Right lobe of liver (tissue), 6 donors: Measurements from ENCODE around the gene PNPLA7. TPM values are rescaled to one million over a fixed set of nuclear protein-coding genes. Genes with fewer than 3 reads are reported as not detected.

ENCODE experiments used
- ATAC-seq, 4 donors: fragments of 200-7000 bp; cut with Tn5 transposase; one replicate each; pipeline ENCODE4 v1.9.1; 2020; ENCODE audit warnings: mild to moderate bottlenecking in 4 of 4, moderate library complexity in 4 of 4
- DNase-seq, 3 donors: peaks; one replicate each; pipeline ENCODE4 v3.0.0-alpha.2; 2020
- H3K27ac ChIP-seq, 3 donors: fragments of 200-600 bp; one replicate each; pipeline ENCODE4 v1.8.0; 2022
- H3K27me3 ChIP-seq, 2 donors: fragments of 200-600 bp; one replicate each; pipeline ENCODE4 v1.8.0; 2022
- H3K36me3 ChIP-seq, 4 donors: fragments of 200-600 bp; sonication (generic) in 1 of 4; one replicate each; pipeline versions ENCODE4 v1.5.1 to v1.8.0; 2017 to 2022; ENCODE audit warnings: control low read depth in 1 of 4
- H3K4me1 ChIP-seq, 4 donors: fragments of 200-600 bp; sonication (generic) in 1 of 4; one replicate each; pipeline versions ENCODE4 v1.5.1 to v1.8.0; 2017 to 2022; ENCODE audit warnings: control low read depth in 1 of 4
- H3K4me3 ChIP-seq, 3 donors: fragments of 200-600 bp; one replicate each; pipeline ENCODE4 v1.8.0; 2022
- H3K9me3 ChIP-seq, 4 donors: fragments of 200-600 bp; sonication (generic) in 1 of 4; one replicate each; pipeline versions ENCODE4 v1.5.1 to v1.8.0; 2017 to 2022; ENCODE audit warnings: control low read depth in 1 of 4
- POLR2A ChIP-seq: fragments of 450-650 bp; IDR thresholded peaks from one replicate; pipeline ENCODE4 v1.6.1; 2017; ENCODE audit warnings: antibody characterized with exemption, mild to moderate bottlenecking
- WGBS: methylation state at CpG from one replicate; pipeline ENCODE4 v1.1.6; 2018; ENCODE audit warnings: low coverage, low lambda C conversion rate; ENCODE audit not compliant: insufficient coverage; ENCODE audit errors: missing lambda C conversion rate; 5-methylcytosine and 5-hydroxymethylcytosine counted together
- intact Hi-C, 2 donors: fragments of 100-400 bp; cut with DNase I; formaldehyde crosslinking; loops; one replicate each; pipeline versions ENCODE4 v1.11.2 to v1.14.1; 2022
- total RNA-seq, 6 experiments: library from RNA; depleted of rRNA in 2 of 6; stranded (reverse); fragments of >200 nt in 2 of 6; fragmentation: NEBNext Ultra II Directional in 3 of 6; extraction: Animal tissue kit (Norgen Biotek cat#: 25700) in 3 of 6; gene quantifications; one replicate each; pipeline versions ENCODE4 v1.1.0 to v1.2.4, GENCODE V29; 2016 to 2023
- TF ChIP-seq, protein P1 (sequence below), 4 donors: fragments of 200-600 bp in 3 of 4; fragments of 450-650 bp in 1 of 4; IDR thresholded peaks; one replicate each; pipeline versions ENCODE4 v1.5.1 to v1.8.0; 2016 to 2022; ENCODE audit warnings: antibody characterized with exemption in 4 of 4, mild to moderate bottlenecking in 2 of 4
- donor health status: DM: no; HTN: yes; CAD: no.
- donor health status: DM: no; HTN: no; CAD: no.
- donor health status: DM: no; HTN: no; CAD: no.
- donor health status: DM: no; HTN: yes; CAD: no.
- donor health status: DM: no; HTN: yes; CAD: no.

PNPLA7 gene
- total RNA-seq, 6 experiments from 2014 or later: 3.9 to 15.6 (median 7.4) TPM

DNA sequence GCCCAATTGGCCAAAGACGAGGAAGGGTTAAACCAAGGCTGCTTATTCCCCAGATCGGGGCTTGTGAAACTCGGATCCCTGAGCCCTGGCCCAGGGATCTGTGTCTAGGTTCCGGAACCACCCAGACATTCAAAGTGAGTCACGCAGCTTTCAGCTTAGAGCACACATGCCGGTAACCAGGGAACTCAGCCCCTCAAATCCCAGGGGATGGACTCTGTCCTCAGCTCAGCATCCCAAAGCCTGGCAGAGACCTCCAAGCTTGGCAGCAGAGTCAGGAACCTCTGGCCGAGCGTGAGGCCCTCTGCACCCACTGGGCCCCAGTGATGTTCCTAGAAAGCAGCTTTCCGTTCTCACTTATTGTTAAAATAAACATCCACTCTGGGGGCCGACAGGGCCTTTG, 5.1 kb downstream of the PNPLA7 start:
- intact Hi-C loops: no loop called here
- H3K27ac ChIP-seq: no peak overlapping the region
- H3K9me3 ChIP-seq: no peaks in the 10 kb centered on the region
- ATAC-seq: no peak
- no peaks in the 10 kb centered on the region for H3K27me3 ChIP-seq
- H3K36me3 ChIP-seq: peaks cover 0 to 12% (median 0%) of the 10 kb centered on the region in 4 donors
- DNase-seq: no peak
- TF ChIP-seq POLR2A: no peak
- TF ChIP-seq, protein P1, sequence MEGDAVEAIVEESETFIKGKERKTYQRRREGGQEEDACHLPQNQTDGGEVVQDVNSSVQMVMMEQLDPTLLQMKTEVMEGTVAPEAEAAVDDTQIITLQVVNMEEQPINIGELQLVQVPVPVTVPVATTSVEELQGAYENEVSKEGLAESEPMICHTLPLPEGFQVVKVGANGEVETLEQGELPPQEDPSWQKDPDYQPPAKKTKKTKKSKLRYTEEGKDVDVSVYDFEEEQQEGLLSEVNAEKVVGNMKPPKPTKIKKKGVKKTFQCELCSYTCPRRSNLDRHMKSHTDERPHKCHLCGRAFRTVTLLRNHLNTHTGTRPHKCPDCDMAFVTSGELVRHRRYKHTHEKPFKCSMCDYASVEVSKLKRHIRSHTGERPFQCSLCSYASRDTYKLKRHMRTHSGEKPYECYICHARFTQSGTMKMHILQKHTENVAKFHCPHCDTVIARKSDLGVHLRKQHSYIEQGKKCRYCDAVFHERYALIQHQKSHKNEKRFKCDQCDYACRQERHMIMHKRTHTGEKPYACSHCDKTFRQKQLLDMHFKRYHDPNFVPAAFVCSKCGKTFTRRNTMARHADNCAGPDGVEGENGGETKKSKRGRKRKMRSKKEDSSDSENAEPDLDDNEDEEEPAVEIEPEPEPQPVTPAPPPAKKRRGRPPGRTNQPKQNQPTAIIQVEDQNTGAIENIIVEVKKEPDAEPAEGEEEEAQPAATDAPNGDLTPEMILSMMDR (IDR thresholded peaks at IDR 0.05): no peak
- WGBS: 74% methylated on average over 7 of the region's 10 CpGs
- peaks cover 0 to 13% (median 6%) of the 10 kb centered on the region in 4 donors for H3K4me1 ChIP-seq
- no peak overlapping the region for H3K4me3 ChIP-seq

DNA sequence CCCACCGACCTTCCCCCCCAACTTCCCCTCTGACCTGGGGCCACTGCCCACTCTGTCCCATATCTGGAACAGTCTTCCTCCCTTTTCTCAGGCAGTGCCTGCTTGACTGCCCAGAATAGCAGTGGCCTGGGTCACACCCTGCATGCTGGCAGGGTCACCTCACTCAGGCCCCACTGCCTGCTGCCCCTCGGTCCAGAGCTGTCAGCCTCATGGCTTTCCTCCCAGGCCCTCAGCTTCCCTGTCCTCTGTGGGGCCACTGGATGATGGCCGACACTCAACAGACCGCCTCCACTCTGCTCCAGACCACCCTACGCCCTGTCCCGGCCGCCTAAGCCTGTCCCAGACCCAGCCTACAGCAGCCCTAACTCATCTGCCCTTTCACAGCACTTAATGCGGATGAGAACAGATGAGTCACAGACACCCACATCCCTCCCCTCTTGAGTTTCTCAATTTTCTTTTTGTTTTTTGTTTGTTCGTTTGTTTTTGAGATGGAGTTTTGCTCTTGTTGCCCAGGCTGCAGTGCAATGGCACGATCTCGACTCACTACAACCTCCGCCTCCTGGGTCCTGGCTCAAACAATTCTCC, 5.9 kb downstream of the PNPLA7 start:
- peaks cover 0 to 5% (median 2%) of the 10 kb centered on the region in 4 donors for H3K4me1 ChIP-seq
- H3K27ac ChIP-seq: no peak overlapping the region
- 78% methylated on average over 7 of the region's 12 CpGs for WGBS
- H3K27me3 ChIP-seq: no peaks in the 10 kb centered on the region
- no peaks in the 10 kb centered on the region for H3K9me3 ChIP-seq
- no peak overlapping the region for H3K4me3 ChIP-seq
- DNase-seq: no peak
- ATAC-seq: peak in 1 of 4 donors; percentile 8
- TF ChIP-seq, protein P1 (IDR thresholded peaks at IDR 0.05): no peak
- no peak for TF ChIP-seq POLR2A
- intact Hi-C loops: no loop called here
- peaks cover 0 to 16% (median 0%) of the 10 kb centered on the region in 4 donors for H3K36me3 ChIP-seq

DNA sequence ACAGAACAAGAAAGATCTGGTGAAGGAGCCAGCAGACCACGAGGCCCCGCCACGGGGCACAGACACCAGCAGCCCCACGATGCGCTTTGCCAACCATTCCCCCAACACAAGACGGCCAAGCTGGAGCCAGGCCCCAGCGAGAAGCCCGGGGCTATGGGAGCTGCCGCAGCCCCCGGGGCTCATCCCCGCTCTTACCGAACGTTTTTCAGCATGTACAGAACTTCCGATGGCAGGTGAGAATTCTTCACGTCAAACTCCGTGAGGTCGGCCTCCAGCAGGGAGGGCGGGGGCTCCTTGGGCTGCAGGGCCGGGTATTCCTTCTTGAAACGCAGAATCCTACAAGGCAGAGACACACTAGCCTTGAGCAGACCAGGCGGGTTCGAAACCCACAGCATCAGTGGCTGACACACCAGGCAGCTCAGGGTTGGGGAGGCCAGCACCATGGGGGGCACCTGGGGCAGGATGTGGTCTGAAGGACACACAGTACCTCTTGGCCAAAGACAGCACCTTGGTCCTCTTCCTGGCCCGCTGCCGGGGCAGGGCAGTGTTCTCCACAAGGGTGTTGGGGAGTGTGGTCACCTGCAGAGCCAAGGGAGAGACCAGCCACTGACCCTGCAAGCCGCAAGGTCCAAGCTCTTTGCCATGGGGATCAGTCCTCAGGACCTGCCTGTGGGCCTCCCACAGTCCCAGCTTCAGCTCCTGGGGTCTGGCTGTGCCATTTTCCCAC, 6.8 kb downstream of the PNPLA7 start:
- Histone ChIP-seq H3K4me1 (no peaks in the 10 kb centered on the region), H3K27ac (no peak overlapping the region), H3K4me3 (no peak overlapping the region), H3K27me3 (no peaks in the 10 kb centered on the region), H3K9me3 (no peaks in the 10 kb centered on the region), H3K36me3 (peaks cover 0 to 17% (median 0%) of the 10 kb centered on the region in 4 donors)
- intact Hi-C loops: no loop called here
- ATAC-seq (no peak), DNase-seq (no peak)
- 100% methylated on average over 2 of the region's 25 CpGs for WGBS
- TF ChIP-seq, protein P1 (IDR thresholded peaks at IDR 0.05): no peak
- TF ChIP-seq POLR2A: no peak

DNA sequence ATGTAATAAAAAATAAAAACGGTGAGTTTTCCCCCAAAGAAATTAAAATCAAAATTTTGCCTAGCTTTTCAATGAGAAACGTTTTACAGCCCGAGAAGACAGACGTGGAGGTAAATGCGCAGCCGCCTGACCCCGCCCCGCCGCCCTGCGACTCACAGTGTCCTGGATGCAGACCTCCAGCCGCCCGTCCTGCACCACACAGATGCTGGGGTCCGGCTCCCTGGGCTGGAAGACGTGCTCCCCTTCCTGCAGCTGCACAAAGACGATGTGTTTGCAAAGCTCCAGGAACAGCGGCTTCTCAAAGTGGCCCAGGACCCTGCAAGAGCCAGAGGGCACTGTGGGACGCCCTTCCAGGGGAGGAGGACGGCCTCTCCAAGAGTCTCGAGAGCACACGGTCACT, 7.7 kb downstream of the PNPLA7 start:
- H3K4me3 ChIP-seq: no peak overlapping the region
- H3K27ac ChIP-seq: no peak overlapping the region
- 76% methylated on average over 11 of the region's 20 CpGs for WGBS
- no peak for TF ChIP-seq POLR2A
- ATAC-seq: no peak
- H3K4me1 ChIP-seq: no peaks in the 10 kb centered on the region
- intact Hi-C loops: no loop called here
- peaks cover 0 to 17% (median 0%) of the 10 kb centered on the region in 4 donors for H3K36me3 ChIP-seq
- no peaks in the 10 kb centered on the region for H3K9me3 ChIP-seq
- no peak for DNase-seq
- H3K27me3 ChIP-seq: no peaks in the 10 kb centered on the region

DNA sequence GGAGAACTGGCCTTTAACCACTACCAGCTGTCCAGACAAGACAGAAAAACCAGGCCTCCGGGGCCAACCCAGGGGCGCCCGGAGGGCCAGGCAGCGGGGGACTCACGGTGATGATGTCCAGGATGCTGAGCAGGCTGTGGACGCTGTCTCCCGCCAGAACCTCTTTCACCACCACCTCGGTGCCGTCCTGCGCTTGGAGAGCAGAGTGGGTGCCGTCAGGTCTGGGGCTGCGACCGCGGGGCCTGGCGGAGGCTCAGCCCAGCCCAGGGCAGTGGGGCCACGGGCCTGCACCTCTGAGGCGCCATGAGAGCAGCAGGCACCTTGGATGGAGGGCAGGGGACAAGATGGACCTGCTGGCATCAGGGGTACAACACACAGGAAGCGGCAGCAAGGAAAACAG, 9.7 kb downstream of the PNPLA7 start:
- H3K36me3 ChIP-seq: peaks cover 0 to 17% (median 0%) of the 10 kb centered on the region in 4 donors
- H3K4me1 ChIP-seq: peaks cover 0 to 2% (median under 1%) of the 10 kb centered on the region in 4 donors
- WGBS: no CpG with 5 or more reads among the region's 18 CpGs
- no peaks in the 10 kb centered on the region for H3K9me3 ChIP-seq
- TF ChIP-seq, protein P1 (IDR thresholded peaks at IDR 0.05): no peak
- no peak for TF ChIP-seq POLR2A
- no peak overlapping the region for H3K27ac ChIP-seq
- H3K27me3 ChIP-seq: no peaks in the 10 kb centered on the region
- DNase-seq: no peak
- intact Hi-C loops: no loop called here
- no peak for ATAC-seq
- H3K4me3 ChIP-seq: no peak overlapping the region
